HG03025 (cell line): ENCODE results near the gene EEF1A2.
"Not testable (repeated sequence)": the region's sequence is repeated elsewhere in the genome, so short reads cannot be mapped to it uniquely, and the experiment has no call there.

Source experiments
- ATAC-seq: cut with Tn5 transposase; IDR thresholded peaks from one replicate; pipeline ENCODE4 v1.9.1; 2021; ENCODE audit warnings: mild to moderate bottlenecking, moderate library complexity; ENCODE audit not compliant: unreplicated experiment, low FRiP score

The EEF1A2 gene

DNA sequence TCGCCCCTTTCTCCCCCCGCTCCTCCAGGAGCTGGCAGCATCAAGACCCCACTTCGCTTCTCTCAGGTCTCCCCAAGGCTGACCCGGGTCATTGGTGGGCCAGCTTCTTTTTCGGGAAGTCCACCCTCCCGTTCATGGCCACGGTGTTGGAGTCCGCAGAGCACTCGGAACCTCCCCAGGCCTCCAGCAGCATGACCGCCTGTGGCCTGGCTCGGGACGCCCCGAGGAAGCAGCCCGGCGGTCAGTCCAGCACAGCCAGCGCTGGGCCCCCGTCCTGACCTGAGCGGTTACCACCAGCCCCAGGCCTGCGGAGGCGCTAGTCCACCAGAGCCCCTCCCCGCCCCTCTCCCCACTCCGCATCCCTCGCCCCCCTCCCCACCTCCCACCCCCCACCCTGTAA lies 22.7 kb upstream of the EEF1A2 start:
- ATAC-seq = no peak

DNA sequence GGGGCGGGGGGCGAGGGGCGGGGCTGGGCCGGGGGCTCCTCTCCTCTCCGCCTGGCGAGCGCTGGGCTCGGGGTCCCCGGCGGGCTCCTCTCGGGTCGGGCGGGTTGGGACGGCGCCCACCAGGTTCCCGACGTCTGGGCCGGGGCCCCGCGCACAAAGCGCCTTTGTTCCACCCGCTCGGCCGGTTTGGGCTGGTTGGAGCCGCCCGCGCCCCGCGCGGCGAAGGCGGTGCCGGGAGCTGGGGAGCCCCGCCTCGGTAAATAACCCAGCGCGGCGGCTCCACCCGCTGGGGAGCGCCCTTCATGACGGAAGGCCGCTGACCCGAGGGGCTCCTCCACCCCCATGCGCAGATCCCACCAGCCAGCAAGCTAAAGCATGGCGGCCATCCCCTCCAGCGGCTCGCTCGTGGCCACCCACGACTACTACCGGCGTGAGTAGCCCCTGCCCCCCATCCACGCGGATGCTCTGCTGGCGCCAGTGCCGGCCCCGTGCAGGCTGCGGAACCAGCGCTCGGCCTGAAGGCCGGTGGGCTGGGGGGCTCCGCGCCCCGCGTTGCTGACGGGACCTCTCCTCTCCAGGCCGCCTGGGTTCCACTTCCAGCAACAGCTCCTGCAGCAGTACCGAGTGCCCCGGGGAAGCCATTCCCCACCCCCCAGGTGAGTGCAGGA lies 22.2 kb upstream of the EEF1A2 start:
- ATAC-seq = peak; percentile 24

DNA sequence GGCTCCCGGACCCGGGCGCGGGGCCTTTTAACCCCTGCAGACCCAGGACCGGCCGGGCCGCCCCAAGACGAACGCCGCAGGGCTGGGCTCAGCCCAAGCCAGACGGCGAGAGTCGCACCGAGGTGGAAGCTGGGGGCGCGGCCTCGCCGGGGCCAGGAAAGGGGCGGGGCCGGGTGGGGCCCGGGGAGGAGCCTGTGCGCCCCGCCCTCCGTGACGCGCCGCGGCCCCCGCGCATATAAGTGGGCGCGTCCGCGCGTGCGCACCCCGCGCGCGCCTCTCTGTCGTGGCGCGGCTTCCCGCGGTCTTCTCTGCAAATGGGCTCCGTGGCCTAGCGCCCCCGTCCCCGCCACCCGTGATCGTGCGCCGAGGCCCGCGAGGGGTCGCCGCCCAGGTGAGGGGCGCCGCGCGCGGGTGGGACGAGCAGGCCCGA lies 21.6 kb upstream of the EEF1A2 start, which contains the start of gene PPDPF:
Gene PPDPF, plus strand, starts transcription at position 262 of the 430 bp plus-strand sequence. CDS start 544 bp downstream, outside the sequence.
- peak; percentile 71 for ATAC-seq

DNA sequence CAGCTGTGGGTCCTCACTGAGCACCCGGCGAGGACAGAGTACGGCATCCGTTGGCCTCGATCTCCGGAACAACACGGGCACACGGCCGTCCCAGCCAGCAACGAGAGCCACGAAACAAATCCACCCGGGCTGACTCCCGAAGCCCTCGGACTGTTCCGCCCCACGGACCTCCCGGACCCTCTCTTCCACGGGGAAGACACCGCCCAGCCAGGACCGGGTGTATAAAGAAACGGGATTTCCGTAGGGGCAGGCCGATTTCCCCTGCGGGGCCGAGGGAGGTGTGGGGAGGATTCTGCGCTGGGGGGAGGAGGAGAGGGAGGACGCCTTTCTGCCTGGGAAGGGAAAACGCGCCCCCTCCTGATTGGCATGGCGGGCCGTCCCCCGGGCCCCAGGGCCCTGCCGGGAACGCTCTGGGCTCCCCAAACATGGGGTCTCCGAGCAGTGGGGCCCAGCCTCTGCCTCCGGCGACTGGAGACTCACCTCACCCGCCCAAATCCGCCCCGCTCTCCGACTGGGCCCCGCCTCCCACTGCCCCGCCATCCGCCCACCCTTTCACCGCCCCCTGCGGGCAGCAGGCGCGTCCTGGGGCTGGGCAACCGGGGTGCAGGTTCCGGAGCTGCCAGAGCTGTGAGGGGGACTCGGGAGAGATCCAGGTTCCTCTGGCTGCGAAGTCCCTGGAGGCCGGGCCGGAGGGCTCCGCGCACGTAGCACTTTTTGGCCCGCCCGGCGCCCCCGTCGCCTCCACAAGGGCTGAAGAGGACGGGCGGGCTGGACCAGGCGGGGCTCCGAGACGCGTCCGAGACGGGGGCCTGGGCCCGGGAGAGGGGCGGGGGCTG lies 21.0 kb upstream of the EEF1A2 start:
- peak; percentile 38 for ATAC-seq

DNA sequence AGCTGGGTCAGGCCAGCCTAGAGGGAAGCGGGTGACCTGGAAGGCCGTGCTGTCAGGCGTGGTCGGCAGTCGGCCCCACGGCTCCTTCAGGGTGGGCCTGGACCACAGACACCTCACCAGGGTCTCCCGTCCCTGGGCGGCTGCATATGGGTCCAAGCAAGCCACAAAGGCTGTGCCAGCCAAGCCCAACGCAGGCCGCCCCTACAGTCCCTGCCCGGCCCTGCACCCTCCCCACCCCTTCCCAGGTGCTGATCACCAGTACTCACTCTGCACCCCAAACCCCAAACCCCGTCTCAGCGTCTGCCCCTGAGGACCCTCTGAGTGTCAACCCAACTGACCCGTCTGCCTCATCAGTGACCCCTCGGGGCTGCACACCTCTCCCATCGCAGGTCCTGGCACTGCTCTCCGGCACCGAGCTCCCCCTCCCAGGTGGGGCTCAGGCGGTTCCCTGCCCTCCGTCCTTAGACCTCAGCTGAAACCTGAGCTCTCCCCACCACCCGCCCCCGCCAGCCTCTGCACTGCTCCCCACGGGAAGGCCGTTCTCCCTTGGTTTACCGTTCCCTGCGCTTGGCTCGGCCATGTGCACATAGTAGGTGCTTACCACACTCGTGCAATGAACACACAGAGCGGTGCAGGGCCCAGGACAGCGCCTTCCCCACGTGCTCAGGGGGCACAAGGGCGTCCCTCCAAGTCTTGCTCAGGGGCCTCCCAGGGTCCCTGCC lies 20.2 kb upstream of the EEF1A2 start:
- ATAC-seq = no peak

DNA sequence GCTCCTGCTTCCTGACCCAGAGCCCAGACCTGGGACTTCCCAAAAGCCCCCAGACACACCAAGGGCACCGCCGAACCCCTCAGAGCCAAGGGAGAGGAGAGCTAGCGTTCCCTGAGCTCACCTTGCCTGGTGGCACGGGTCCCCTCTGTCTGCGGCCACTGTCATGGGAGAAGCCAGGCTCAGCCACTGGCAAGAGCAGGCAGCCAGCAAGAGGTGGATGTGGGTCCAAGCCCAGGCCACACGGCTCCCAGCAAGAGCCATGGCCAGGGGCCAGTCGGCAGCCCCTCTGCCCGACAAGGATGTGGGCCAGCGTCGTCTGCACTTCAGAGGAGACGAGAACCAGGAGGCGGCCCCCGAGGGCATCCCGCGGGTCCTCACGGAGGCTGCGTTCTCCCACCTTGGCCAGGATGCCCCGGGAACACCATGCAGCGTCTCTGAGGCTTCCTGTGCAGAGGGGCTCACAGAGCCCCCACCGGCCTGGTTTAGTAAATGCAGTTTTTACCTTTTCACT lies 19.5 kb upstream of the EEF1A2 start:
- no peak for ATAC-seq

DNA sequence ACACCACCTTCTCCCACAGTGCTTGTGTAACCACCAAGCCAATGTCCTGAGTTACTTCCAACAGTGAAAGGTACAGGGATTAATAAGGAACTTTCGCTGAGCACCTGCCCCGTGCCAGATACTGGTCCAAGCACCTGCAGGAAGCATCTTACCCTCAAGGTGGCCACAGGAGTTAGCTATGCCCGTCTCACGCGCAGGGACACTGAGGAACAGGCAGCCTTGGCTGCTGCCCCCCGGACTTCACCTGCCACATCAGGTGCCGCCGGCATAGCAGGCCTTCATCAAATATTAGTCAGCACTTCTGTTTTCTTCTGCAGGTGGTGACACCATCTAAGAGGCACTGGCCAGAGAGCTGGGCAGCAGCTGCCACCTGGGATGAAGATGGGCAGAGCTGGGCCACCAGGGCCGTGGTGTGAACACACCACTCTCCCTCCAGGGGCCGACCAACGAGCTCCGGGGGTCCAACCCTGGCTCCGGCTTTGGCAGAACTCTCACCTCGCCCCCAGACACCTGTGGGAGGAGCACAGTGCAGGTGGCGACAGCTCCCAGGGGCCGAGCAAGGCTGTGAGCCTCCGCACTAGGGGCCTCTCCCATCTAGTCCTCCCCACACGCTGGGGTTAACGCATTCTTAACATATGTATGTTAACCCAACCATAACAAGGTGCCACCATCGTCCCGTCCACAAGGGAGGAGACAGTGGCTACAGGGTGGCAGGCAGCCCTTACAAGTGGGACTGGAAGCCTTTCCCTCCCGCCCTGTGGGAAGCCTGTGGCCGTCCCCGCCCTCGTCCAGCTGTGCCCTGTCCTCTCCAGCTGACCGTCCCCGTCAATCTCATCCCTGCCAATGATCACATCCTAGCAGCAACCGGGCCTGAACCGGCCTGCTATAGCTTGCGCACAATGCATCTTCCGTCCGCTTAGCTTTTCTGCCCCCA lies 18.8 kb upstream of the EEF1A2 start:
- ATAC-seq = no peak

DNA sequence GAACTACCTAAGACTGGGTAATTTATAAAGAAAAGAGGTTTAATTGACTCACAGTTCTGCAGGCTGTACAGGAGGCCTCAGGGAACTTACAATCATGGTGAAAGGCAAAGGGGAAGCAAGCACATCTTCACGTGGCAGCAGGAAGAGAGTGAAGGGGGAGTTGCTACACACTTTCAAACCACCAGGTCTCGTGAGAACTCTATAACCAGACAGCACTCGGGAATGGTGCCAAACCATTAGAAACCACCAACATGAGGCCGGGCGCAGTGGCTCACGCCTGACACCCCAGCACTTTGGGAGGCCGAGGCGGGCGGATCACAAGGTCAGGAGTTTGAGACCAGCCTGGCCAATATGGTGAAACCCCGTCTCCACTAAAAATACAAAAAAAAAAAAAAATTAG lies 15.6 kb upstream of the EEF1A2 start:
- not testable (repeated sequence) for ATAC-seq

DNA sequence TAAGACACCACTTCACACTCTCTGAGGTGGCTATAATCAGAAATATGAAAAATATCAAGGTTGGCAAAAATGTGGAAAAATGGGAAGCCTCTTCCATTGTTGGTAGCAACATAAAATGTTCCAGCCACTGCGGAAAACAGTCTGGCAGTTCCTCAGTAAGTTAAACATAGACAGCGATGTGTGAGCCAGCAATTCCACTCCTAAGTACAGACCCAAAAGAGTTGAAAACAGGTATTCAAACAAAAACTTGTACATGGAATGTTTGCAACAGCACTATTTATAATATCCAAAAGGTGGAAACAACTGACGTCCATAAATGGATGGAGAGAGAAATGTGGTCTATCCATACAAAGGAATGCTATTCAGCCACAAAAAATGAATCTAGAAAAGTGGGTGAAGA lies 14.3 kb upstream of the EEF1A2 start:
- no peak for ATAC-seq

DNA sequence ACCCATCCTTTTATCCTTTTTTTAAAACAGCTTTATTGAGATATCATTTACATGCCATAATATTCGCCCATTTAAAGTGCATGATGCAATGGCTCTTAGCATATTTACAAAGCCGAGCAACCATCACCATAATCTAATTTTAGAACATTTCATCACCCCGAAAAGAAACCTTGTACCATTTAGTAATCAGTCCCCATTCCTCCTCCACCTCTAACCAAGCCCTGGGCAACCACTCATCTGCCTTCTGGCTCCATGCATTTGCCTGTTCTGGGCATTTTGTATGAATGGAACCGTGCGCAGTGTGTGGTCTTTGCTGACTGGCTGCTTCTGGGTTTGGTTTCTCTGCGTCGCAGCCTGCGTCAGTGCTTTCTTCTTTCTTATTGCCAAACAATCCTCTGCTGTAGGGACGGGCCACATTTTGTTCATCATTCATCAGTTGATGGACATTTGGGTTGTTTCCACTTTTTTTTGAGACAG lies 10.2 kb upstream of the EEF1A2 start:
- ATAC-seq = no peak

DNA sequence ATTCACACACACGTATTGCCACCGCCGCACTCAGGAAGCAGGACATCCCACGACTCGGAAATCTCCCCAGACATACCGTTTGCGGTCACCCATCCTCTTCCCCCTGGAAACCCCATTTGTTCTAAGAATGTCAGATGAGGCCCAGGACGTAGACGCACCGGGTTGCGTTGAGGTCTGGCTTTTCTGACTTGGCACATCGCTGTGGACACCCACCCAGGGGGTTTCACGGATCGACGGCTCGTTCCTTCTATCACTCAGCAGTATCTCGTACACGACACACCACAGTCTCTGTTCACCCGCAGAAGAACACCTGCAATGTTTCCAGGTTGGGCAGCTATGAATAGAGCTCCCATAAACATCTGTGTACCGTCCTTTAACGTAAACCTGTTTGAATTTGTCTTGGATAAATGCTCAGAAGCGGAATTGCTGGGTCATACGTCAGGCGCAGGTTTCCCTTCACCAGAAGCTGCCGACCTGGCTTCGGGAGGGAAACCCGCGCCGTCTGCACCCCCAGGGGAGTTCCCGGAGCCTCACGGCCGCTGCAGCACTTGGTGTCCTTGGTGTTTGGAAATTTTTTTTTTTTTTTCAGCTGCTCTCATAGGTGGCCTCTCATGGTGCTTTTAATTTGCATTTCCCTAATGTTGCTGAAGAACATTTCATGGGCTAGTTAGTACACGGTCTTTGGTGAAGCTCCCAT lies 9.3 kb upstream of the EEF1A2 start:
- ATAC-seq = no peak

DNA sequence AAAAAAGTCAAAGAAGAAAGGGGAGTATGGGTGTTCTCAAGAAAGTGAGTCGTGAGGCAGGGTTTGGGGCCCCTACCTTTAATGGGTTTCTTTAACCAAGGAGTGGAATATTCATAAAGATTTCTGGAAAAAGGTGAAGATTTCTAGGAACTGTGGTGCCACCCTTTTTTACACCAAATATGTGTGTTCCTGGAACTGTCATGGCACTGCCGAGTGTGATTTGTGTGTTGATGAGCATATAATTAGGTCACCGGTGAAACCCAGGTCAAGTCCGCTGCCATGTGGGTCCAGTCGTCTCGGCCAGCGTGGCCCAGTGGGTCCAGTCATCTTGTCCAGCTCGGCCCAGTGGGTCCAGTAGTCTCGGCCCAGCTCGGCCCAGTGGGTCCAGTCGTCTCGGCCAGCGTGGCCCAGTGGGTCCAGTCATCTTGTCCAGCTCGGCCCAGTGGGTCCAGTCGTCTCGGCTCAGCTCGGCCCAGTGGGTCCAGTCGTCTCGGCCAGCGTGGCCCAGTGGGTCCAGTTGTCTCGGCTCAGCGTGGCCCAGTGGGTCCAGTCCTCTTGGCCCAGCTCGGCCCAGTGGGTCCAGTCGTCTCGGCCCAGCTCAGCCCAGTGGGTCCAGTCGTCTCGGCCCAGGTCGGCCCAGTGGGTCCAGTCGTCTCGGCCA lies 8.3 kb upstream of the EEF1A2 start:
- ATAC-seq = no peak

DNA sequence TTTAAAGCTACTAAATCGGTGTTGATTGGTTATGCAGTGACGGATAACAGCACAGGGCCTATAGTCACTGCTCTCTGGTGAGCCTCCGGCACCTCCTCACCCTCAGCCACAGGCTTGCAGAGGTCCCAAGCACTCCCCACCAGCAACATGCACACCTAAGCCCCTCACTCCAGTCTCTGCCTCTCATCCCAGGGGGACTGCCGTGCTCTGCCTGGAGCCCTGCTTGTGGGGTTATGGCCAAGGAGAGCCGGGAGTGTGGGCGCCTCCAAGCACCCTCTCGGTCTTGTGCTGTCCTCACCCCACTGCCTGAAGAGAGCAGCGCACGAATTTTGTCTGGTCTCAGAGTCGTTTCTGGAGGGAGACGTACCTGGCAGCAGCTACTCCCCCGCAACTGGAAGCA lies 6.8 kb upstream of the EEF1A2 start:
- no peak for ATAC-seq

DNA sequence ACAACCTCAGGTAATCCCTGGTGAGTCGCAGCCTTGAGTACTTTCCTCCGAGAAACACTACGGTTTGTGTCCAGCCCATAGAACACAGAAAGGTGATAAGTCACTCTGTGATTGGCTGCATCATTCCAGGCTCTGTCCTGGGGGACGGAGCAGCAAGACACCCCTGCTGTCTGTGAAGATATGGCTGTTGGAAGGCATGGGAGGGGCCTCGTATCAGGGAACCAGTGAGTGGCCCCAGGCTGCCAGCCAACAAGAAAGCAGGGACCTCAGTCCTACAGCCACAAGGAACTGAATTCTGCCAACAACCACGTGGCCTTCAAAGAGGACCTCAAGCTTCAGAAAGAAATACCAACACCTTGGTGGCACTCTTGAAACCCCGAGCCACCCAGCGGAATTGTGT lies 6.4 kb upstream of the EEF1A2 start:
- ATAC-seq = no peak

DNA sequence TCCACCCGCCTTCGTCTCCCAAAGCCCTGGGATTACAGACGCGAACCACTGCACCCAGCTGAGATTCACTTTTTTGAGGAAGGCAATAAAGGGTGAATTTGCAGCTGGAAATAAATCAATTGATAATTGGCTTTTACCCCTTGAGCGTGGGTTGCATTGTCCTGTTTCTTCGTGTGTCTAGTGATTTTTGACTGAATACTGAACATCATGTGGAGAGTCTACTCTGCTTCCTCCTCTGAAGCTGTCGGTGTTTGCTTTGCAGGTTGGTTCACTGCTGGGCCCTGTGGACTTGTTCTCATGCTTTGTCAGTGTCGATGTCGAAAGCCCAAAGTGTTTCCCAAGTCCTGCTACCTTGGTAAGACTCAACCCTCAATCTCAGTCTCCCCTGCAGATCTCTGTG lies 5.8 kb upstream of the EEF1A2 start:
- ATAC-seq = no peak

DNA sequence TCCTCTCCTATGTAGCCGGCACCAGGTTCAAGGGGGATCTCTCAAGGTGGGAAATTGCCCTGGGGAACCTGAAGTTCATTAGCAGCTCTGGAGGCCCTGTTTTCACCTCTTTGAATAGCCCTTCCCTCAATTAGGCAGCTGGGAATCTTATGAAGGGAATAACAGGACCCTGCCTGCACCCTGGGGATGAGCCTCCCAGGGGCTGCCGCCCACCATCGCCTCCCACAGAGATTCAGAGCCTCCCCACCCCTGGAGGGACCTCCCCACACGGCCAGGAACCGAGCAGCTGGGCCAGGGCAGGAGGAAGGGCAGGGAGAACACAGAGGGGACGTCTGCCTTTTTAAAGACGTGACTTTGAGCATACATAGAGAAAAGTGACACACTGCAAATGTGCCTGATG lies 4.6 kb upstream of the EEF1A2 start:
- ATAC-seq = no peak

DNA sequence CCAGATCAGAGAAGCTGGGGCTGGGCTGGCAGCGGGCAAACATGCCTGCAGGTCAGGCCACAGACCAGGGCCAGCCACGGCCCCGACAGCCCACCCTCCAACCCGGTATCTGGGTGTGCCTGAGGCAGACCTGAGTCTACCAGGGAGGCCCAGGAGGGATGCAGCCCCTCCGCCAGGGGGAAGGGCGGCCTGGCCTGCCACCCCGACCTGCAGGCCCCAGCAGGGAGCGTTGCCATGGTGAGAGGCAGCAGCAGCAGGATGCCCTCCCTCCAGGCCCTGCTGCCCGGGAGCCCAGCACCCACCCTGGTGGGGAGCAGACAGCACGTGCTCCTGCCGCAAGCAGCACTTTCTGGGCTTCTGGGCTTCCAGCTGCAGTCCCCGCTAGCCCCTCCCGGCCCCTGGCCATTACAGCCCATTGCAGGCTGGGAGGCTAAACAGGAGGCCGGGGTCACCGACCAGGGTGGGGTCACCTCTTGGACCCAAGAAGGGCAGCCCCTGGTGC lies 3.8 kb upstream of the EEF1A2 start:
- ATAC-seq = no peak

DNA sequence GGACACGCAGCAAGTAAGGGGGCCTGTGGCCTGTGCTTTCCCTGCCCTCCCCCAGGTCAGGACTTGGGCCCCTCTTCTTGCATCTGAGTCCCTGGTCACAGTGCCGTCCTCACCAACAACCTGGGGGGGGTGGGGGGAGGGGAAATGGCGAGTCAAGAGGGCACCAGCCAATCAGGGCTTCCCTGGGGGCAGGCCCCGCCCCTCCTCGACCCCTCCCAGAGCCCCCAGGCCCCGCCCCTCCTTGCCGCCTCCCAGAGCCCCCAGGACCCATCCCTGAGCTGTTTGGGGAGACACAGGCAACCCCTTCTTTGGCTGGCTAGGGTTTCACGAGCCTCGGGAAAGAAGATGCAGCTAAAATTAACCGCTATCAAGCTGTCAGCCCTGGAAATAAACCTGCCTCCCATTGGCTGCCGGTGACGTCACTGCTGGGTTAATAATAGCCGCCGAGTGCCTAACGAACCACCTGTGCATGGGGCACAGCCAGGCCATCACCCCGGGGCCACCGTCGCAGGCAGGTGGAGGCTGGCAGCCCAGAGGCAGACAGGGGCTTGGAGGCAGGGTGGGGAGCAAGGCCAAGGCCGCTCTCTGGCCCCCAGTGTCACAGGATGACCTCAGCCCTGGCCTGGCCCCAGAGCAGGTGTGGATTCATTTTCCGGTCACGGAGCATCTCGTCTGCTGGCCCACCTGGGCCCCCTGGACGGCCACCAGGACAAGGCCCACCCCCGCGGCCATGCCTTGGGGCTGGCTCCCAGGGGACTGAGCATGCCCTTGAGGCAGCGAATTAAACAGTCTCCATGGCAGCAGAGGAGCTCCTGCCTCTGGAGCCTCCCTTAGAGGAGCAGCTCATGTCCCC lies 3.2 kb upstream of the EEF1A2 start:
- ATAC-seq = no peak
